Activated T-cell treated with anti-CD3 and anti-CD28 coated beads for 4 hours (primary cell): ENCODE results near the gene AGPAT1.
"Not testable (repeated sequence)": the region's sequence is repeated elsewhere in the genome, so short reads cannot be mapped to it uniquely, and the experiment has no call there.

ENCODE experiments used
- DNase-seq: peaks from one replicate; pipeline ENCODE4 v3.0.0-alpha.2; 2020

The AGPAT1 gene, protein sequence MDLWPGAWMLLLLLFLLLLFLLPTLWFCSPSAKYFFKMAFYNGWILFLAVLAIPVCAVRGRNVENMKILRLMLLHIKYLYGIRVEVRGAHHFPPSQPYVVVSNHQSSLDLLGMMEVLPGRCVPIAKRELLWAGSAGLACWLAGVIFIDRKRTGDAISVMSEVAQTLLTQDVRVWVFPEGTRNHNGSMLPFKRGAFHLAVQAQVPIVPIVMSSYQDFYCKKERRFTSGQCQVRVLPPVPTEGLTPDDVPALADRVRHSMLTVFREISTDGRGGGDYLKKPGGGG

DNA sequence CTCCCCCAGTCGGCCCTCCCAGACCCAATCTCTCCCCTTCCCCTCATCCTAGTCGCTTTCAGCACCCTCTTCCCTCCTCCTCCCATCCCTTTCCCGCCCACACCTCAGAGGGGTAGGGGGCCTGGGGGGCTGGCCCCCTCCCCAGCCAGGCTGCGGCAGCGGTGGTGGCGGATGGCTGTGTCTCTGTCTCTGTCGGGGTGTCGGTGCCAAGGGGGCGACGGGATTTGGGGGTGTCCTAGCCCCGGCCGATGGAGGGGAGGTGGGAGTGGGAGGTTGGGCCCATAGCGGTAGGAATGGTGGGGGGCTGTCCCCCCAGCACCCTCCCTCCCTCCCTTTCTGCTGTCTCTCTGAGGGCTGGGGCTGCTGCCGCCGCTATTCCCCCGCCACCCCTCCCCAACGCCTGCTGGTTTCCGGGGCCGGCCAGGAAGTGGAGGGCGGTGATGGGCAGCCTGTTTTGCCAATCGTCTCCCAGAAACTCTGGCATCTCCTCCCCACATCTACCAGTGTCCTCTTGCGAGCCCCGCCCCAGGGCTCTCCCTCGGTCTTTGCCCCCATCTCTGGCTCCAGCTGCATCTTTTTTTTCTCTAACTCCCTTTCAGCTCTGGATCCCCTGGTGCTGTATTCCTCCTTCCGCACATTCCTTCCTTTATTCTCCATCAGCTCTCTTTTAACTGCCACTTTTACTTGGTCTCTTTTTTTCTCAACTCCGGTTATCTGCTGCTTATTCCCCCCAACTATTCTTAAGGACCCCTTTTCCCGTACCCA, at the start of gene AGPAT1:
TSS of gene AGPAT1 (minus strand) at position 374 of the 765 bp plus-strand sequence. CDS start 4,588 bp downstream, outside the sequence.
- peak; percentile 95 for DNase-seq

DNA sequence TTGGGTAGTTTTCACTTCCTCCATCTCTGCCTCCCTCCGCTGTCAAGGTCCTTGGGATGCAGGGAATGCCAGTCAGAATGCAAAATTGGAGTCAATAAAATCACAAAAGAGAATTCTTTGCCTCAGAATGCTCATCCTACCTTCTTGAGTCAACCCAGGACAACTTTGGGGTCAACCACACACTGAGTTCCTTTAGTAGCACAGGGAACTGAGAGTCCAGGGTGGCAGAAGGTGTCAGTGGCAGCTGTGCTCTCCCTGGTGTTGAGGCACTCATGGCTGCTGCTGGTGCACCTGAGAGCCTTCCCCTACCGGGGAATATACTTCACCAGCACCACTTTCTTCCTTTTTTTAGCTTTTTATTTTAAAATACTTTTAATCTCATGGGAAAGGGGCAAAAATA, 48.8 kb upstream of the AGPAT1 start:
- DNase-seq = no peak

DNA sequence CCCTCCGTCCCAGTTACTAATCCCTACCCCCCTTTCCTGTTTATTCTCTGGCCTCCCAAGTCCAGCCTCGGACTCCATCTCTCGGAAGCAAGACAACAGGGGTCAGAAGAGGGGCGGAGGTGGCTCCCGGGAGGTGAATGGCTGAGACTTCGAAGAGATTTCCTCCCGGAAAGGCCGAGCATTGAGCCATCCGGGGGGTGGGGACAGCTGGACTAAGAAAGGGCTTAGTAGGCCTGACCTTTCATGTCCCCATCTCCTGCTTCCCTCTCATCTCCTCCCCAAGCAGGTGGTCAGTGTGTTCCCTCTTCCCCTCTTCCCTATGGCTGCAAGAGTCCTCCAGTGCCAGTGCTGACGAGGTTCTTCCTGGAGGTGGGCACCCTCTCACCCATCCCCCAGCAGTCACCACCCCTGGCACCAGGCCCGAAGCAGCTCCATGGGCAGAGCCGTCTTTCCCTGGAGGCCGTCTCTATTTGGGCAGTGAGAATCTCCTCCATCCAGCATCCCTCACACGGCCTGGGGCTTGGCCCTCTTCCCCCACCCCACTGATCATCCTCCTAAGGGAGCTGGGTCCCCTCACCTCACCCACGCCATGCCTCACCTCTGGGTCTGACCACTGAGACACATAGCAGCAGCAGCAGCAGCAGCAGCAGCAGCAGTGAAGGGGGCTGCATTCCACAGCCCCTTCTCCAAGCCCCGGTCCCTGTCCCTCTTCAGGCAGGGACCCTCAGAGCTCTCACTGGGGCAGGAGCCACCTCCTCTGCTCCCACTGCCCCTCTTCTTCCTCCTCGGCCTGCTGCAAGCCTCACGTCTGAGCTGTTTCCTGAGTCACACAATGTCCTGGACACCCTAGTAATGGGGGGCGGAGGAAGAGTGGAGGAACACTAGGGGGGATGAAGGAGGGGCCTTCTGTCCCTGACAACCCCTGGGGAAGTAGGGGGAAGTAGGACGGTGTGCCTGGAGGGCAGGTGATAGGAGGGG, 47.7 kb upstream of the AGPAT1 start, which contains the start of gene NOTCH4:
TSS of gene NOTCH4 (minus strand) at position 810 of the 978 bp plus-strand sequence. CDS start at position 671, 139 bp downstream.
- no peak for DNase-seq

DNA sequence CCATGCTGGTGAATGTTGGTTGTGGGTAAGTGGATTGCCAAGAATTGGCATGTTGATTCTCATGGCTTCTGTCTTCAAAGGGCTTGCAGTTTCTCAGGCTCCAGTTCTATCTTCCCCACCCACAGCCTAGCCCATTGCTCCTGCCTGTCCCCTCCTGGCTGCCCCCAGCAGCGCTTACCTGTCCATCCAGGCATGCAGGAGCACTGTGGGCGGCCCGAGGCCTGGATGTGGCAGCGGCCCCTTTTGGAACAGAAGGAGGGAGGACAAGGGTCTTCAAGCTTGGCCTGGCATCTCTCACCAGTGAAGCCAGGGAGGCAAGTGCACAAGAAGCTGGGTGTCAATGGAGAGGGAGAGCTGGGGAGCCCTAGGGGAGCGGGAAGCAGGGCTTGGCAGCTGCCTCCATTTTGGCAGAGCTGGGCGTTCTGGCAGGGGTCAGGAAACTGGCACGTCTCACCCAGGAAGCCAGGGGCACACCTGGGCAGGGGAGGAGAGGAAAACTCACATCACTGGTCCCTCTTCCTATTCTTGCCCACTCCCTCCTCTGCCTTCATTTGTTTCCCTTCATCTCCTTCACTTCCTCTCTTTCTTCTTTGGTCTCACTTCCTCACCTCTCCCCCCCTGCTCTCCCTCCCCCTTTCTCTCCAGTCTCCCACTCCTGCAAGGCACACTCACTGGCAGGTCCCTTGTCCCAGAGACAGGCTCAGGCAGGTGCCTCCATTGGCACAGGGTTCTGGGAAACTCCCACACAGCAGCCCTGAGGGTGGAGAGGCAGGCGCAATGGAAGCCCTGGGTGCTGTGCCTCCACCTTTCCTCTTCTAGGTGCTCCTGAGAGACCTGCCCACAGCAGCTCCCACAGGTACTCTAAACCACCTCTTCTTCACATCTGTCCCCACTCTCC, 46.7 kb upstream of the AGPAT1 start:
- DNase-seq = no peak

DNA sequence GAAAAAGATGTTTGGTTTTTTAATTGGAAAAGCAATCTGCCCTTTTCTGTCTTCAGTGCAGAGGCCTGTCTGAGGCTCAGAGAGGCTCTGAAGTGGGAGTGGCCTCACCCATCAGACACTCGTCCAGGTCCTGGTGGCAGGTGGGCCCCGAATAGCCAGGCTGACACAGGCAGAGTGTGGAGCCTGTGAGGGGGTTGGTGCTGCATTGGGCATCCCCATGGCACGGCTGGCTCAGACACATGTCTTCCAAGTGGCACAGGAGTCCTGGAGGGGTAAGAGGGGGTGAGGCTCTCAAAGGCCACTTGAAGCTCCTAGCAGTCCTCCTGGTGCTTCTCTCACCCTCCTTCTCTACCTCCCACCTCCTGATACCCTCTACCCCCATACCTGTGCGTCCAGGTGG, 44.1 kb upstream of the AGPAT1 start:
- no peak for DNase-seq

DNA sequence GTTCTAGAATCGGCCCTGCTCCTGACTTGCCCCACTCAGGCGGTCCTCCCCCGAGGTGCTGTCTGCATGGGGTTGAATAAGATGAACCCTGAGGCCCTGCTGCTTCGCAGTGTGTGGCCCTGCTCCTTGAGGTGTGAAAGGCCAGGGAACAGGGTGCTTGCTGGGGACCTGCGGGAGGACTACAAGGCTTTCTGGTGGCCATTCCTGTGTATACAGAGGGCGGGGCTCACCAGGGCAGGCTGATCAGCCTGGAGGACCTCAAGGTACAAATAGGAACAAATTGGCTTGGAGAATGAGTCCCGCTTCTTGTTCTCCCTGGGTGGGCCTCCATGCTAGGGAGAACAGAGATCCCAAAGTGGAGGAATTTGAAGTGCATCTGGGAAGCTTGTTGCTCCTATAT, 42.3 kb upstream of the AGPAT1 start:
- DNase-seq = no peak

DNA sequence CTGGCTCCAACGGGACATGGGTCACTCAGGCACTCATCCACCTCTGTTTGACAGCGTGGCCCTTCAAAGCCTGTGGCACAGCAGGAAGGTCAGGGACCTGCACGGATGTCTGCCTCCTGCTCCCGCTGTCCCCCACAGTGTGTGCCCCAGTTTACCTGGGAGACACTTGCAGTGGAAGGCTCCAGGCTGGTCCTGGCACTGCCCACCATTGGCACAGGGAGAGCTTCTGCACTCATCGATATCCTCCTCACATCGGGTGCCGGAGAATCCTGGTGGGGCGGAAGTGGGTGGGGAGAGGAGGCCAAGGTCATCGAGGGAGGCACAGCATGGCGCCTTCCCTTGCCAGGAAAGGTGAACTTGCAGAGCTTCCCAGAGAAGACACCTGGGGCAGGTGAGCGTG, 41.1 kb upstream of the AGPAT1 start:
- DNase-seq = no peak

DNA sequence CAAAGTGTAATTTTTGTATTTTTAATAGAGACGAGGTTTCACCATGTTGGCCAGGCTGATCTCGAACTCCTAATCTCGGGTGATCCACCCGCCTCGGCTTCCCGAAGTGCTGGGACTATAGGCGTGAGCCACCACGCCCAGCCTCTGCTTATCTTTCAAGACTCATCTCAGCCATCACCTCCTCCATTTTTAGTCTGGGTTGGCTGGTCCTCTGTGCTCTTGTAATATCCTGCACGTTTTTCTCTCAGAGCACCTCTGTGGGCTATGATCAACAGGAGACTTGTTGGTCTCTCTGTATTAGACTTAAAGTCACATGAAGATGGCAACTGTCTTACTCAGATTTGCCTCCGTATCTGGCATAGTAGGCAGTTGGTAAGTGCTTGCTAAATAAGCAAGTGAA, 40.4 kb upstream of the AGPAT1 start:
- no peak for DNase-seq

DNA sequence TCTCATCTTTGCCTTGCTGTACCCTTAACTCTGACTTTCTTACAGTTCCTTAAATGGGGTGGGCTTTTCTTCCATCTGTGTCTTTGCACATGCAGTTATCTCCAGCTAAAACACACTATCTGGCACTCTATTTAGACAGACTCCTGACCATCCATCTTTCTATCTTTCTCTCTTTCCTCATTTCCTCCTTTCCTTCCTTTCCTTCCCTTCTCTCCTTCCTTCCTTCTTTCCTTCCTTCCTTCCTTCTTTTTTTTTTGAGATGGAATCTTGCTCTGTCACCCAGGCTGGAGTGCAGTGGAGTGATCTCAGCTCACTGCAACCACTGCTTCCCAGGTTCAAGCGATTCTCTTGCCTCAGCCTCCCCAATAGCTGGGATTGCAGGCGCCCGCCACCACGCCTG, 39.7 kb upstream of the AGPAT1 start:
- no peak for DNase-seq

DNA sequence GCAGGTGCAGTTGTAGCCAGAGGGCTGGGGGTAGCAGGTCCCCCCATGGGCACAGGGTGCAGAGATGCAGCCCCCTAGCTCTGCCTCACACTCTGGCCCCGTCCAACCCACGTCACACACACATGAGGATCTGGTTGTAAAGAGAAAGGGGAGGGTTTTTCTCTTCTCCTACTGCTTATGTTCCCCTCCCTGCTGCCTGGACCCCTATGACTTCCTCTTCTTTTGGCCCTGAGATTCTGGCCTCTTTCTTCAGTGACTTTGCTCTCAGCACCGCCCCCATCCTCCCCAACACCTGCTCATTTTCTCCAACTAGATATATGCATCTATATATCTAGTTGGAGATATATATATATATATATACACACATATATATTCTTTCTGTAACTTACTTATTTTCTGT, 38.2 kb upstream of the AGPAT1 start:
- no peak for DNase-seq

DNA sequence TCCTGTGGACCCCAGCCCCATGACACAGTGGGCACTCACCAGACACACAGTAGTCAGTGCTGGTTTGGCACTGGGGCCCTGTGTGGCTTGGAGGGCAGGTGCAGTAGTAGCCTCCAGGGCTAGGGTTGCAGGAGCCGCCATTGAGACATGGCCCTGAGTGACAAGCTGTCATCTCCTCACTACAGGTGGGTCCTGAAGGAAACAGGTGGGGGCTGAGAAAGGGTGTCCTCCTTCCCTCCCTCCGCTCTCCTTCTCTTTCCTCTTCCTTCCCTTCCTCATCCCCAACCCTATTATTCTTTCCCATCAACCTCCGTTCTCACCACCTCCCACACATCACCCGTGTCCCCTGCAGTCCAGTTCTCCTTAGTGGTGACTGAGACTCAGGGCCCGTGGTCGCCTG, 37.8 kb upstream of the AGPAT1 start:
- no peak for DNase-seq

DNA sequence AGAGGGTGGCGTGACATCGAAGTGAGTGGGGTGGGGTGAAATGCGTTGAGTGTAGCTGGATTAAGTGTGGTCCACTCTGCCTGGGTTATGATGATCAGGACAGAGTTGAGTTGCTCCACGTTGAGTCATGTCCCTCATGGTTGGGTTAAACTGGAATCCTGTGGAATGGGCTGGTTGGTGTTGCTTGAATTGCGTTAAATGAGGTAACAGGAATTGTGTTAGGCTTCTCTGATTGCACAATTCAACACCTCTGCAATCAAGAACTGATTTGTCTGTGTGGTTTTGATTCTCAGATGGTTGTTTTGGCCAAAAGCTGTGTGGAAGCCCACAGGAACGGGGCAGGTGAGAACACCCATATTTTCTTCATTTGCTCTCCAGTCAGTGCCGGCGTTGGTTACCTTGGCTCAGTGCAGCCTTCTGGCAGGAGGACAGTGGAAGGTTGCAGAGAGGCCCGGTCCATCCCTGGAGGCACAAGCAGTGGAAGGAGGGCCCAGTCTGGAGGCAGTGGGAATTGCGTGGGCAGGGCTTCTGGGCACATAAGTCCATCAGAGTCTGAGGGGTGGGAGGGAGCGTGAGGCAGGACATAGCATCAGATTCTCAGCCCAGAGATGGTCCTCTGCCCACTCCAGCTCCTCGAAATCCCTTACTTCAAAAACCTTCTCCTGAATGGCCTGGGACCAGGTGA, 36.3 kb upstream of the AGPAT1 start:
- DNase-seq = no peak

DNA sequence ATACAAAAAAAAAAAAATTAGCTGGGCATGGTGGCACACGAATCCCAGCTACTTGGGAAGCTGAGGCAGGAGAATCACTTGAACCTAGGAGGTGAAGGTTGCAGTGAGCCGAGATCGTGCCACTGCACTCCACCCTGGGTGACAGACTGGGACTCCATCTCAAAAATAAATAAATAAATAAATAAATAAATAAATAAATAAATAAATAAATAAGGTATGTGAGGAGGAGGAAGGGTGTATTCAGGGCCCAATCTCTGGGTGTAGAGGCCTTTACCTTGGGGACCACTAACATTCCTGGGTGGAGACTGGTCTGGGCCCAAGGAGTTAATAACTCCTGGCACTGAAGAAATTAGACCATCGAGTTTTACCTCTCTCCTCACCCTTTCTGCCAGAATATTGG, 35.5 kb upstream of the AGPAT1 start:
- DNase-seq = not testable (repeated sequence)

DNA sequence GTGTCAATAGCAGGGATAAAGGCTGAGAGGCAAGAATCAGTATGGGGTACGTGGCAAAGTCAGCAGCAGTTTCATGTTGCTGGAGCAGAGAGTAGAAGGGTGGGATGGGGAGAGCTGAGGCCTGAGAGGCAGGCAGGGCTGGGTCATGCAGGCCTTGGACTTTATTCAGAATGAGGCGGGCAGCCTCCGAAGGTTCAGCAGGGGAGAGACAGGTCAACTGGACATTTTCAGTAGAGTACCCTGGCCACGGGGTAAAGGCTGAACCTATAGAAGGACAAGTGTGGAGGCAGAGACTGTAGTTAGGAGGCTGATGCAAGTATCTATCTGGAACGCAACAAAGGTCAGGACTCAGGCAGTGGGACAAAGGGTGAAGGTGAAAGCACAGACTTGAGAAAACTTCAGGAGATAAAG, 34.3 kb upstream of the AGPAT1 start:
- no peak for DNase-seq

DNA sequence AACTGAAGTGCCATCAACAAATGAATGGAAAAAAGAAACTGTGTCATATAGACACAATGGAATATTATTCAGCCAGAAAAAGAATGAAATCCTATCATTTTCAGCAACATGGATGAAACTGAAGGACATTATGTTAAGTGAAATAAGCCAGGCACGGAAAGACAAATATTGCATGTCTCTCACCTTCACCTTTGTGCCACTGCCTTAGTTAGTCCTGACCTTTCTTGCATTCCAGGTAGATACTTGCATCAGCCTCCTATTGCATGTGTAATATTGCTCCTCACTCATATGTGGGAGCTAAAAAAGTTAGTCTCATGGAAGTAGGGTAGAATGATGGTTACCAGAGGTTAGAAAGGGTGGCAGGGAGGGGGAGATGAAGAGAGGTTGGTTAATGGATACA, 33.1 kb upstream of the AGPAT1 start:
- DNase-seq = no peak

DNA sequence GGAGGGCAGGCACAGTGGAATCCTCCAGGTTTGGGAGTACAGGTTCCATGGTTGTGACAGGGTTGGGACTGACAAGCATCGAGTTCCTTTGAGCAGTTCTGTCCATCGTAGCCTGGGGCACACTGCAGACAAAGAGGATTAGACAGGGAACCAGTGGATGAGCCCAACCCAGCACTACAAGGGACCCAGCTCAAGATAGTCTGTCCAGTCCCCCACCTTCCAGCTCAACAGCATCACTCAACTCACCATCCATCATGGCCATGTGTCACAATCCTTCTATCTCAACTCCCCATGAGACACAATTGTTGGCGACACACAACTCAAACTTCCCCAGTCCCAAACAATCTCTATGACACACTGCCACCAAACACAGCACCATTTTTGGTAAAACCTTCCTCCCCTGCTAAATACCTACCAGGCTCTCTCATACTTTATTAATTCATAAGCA, 28.4 kb upstream of the AGPAT1 start:
- DNase-seq = no peak

DNA sequence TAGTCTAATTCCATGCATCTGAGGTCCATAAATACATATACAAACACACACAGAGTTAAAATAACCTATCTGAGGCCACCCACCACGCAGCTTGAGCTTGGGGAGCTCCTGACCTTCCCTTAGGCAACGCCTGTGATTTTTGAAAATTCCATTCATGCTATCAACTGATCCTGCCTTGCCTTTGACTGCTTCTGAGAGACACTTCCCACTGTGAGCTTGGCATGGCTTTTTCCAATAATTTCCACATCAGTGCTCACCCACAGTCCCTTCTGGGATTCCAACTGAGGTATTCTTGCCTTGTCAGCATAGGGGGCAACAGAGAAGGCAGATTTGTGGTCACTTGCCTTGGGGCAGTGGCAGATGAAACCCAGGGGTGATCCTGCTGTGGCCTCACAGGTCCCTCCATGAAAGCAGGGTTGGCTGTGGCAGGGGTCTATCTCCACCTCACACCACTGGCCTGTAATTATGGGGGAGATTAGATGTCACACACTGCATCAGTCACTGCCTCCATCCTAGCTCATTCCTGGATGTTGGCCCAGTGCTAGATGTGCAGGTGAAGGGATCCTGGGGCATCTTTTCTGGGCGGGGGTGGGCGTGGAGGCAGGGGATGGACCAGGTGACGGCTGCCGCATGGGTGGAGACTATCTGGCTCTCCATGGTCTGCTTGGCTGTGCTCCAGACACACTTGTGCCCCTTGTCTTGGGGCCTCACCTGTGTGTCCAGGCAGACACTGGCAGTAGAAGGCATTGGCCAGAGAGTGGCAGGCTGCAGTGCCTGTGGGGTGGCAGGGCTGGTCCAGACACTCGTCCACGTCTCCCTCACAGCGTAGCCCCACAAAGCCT, 27.8 kb upstream of the AGPAT1 start:
- DNase-seq = no peak

DNA sequence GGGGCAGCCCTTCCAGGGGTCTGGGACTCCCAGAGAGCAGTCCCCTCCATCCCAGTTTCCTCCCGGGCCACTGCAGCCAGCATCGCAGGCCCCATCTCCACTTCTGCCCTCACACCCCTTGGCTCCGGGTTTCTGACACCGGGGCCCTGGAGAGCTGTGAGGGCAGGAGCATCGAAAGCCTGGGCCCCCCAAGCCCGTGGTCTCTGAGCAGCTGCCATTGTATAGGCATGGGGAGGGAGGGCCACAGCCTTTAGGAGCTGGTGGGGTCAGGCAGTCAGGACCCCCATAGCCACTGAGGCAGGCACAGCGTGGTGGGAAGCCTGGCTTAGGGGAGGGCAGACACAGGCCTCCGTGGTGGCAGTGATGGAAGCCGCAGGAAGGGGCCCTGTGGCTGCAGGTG, 26.3 kb upstream of the AGPAT1 start:
- no peak for DNase-seq

DNA sequence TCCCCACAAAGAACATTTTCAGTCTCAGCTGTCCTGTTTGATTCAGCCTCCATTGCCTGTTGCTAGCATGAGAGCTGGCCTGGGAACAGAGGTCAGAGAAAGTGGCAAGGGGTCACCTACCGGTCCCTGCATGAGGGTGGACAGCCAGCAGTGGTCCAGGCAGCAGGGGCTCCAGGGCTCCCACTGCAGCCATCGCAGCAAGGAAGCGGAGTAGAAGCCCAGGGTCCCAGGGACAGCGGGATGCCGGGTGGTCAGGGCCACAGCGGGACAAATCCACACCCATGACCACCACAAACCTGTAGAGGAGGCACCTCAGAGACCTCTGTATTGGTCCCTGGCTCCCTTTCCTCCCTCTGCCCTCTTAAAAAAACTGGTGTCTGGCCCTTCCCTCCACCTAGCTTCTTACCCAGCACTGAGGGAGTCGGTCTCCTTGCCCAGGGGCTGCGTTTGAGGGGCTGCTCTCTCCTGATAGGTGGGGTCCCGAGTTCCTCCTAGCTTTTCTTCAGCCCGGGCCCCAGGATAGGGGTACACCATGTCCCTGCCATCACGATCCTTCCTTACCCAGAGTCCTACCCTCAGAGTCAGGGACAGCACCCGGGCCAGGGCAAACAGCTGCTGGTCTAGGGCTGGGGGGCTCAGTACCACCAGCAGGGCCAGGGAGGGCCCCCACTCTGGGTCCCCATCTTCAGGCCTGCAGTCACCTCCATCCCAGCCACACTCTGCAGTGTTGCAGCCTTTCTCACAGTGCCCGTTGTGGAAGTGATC, 25.0 kb upstream of the AGPAT1 start:
- no peak for DNase-seq

DNA sequence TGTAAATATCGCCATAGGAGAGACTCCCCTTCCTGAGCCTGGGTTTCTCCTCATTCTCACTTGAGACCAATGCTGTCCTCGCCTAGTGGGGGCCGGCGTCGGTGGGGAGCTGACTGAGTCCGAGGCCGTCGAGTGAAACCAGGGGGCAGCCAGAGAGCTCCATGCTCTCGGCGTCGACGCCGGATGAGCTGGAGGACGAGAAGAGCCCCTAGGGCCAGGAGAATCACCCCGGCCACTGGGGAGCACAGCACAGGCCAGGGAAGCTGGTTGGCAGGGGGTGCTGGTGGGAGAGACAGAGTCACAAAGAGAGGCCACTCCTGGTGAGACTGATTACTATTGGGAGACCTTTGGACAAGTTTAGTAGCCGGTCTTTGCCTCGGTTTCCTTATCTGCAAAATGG, 23.0 kb upstream of the AGPAT1 start:
- DNase-seq = no peak
